ENCODE data around the gene PITHD1. TPM values are rescaled to one million over a fixed set of nuclear protein-coding genes. Genes with fewer than 3 reads are reported as not detected.

The PITHD1 gene
- total RNA-seq, 1 donor from 2014 or later = 53.2 TPM

Other genes with a start within 250 kb of the PITHD1 start
- gene E2F2, start 247.2 kb upstream of the PITHD1 start, total RNA-seq = 5.7 TPM
- gene ID3, start 218.9 kb upstream of the PITHD1 start, total RNA-seq = 120 TPM
- gene RPL11, start 86.6 kb upstream of the PITHD1 start, total RNA-seq = 1,434 TPM
- gene ELOA, start 34.9 kb upstream of the PITHD1 start, total RNA-seq = 14.1 TPM
- 21.9 TPM for gene LYPLA2, start 12.7 kb downstream of the PITHD1 start, total RNA-seq
- gene GALE, start 22.3 kb downstream of the PITHD1 start, total RNA-seq = 17.2 TPM
- 31.3 TPM for gene HMGCL, start 47.0 kb downstream of the PITHD1 start, total RNA-seq
- gene FUCA1, start 89.9 kb downstream of the PITHD1 start, total RNA-seq = 21.9 TPM
- under 0.01 TPM for gene CNR2, start 134.9 kb downstream of the PITHD1 start, total RNA-seq
- 62.6 TPM for gene PNRC2, start 181.4 kb downstream of the PITHD1 start, total RNA-seq
- gene SRSF10, start 201.9 kb downstream of the PITHD1 start, total RNA-seq = 65.2 TPM

Measured in skeletal muscle tissue (tissue), 1 donor.